ENCODE results near the gene ZBTB39. TPM values are rescaled to one million over a fixed set of nuclear protein-coding genes. Genes with fewer than 3 reads are reported as not detected.

ZBTB39 gene
- total RNA-seq, 1 donor from 2014 or later = 13.3 TPM

DNA sequence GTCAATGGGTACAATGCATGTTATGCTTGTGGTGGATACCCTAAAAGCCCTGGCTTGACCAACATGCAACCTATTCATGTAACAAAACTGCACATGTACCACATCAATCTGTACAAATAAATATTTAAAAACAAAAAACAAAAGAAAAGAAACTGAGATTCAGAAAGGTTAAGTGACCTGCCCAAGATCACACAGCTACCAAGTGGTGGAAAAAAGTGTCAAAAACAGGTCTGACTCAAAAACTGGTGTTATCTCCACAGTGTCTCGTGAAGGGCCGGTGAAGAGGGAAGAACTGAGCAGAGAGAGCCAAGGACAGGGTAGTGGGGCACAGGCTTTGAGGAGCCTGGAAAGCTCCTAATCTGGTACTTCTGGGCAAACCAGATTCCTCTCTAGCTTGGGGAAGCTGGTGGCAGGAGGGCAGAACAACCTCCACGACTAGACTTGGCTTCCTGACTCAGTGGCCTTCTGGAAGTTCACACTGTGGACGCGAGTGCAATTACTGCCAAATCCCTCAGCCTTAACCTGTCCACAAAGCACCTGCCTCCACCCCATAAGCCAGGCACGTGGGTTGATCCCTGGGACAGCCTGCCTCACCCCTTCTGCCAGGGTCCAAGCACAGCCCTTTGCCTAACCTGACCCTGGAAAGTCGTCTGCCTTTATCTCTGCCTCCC, 15.6 kb downstream of the ZBTB39 start:
- no peaks in the 10 kb centered on the region for H3K9me3 Mint-ChIP-seq
- POLR2A ChIA-PET = interaction anchor here (0.6 kb wide), 1 partner anchor 122 kb away, joined by 3 read pairs; no protein-coding TSS in a partner anchor
- intact Hi-C loops (cut with micrococcal nuclease) = no loop called here

DNA sequence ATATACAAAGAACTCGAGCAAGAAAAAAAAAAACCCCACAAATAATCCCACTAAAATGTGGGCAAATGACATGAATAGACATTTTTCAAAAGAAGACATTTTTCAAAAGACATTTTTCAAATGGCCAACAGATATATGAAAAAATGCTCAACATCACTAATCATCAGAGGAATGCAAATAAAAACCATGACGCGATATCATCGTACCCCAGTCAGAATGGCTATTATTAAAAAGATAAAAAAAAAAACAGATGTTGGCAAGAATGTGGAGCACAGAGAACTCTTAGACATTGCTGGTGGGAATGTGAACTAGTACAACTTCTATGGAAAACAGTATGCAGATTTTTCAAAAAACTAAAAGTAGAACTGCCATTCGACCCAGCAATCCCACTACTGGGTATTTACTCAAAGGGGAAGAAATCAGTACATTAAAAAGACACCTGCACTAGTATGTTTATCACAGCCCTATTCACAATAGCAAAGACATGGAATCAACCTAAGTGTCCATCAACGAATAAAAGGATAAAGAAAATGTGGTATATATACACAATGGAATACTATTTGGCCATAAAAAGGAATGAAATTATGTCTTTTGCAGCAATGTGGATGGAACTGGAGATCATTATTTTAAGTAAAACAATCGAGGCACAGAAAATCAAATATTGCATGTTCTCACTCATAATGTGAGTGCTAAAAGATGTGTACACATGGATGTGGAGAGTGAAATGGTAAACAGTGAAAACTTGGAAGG, 16.3 kb downstream of the ZBTB39 start:
- intact Hi-C loops (cut with micrococcal nuclease) = no loop called here
- ATAC-seq (ENCODE audit: low read depth) = no peak
- H3K27me3 Mint-ChIP-seq = peaks cover 6% of the 10 kb centered on the region
- H3K27ac Mint-ChIP-seq = no peak overlapping the region
- no peaks in the 10 kb centered on the region for H3K9me3 Mint-ChIP-seq
- peaks cover 12% of the 10 kb centered on the region for H3K4me1 Mint-ChIP-seq
- CTCF ChIA-PET = interaction anchor here (0.8 to 4.4 kb wide), 2 partner anchors 233 kb away, joined by 3 to 68 read pairs; no protein-coding TSS in a partner anchor
- TF ChIP-seq, protein P1, sequence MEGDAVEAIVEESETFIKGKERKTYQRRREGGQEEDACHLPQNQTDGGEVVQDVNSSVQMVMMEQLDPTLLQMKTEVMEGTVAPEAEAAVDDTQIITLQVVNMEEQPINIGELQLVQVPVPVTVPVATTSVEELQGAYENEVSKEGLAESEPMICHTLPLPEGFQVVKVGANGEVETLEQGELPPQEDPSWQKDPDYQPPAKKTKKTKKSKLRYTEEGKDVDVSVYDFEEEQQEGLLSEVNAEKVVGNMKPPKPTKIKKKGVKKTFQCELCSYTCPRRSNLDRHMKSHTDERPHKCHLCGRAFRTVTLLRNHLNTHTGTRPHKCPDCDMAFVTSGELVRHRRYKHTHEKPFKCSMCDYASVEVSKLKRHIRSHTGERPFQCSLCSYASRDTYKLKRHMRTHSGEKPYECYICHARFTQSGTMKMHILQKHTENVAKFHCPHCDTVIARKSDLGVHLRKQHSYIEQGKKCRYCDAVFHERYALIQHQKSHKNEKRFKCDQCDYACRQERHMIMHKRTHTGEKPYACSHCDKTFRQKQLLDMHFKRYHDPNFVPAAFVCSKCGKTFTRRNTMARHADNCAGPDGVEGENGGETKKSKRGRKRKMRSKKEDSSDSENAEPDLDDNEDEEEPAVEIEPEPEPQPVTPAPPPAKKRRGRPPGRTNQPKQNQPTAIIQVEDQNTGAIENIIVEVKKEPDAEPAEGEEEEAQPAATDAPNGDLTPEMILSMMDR (IDR thresholded peaks at IDR 0.05) = no peak
- POLR2A ChIA-PET = no interaction called here
- no peaks in the 10 kb centered on the region for H3K36me3 Mint-ChIP-seq (ENCODE audit: low read depth)
- no peak for DNase-seq
- H3K4me3 Mint-ChIP-seq = no peak overlapping the region

More for the DNA sequence above, 15.6 kb downstream of the ZBTB39 start:
- DNase-seq = no peak
- Mint-ChIP-seq H3K4me3 (no peak overlapping the region), H3K36me3 (ENCODE audit: low read depth) (peaks cover 5% of the 10 kb centered on the region), H3K4me1 (peaks cover 12% of the 10 kb centered on the region), H3K27ac (no peak overlapping the region), H3K27me3 (peaks cover 6% of the 10 kb centered on the region)
- no peak for ATAC-seq (ENCODE audit: low read depth)
- TF ChIP-seq, protein P1 (IDR thresholded peaks at IDR 0.05) = no peak
- CTCF ChIA-PET = interaction anchor here (0.8 kb wide), 1 partner anchor 234 kb away, joined by 3 read pairs; no protein-coding TSS in a partner anchor

DNA sequence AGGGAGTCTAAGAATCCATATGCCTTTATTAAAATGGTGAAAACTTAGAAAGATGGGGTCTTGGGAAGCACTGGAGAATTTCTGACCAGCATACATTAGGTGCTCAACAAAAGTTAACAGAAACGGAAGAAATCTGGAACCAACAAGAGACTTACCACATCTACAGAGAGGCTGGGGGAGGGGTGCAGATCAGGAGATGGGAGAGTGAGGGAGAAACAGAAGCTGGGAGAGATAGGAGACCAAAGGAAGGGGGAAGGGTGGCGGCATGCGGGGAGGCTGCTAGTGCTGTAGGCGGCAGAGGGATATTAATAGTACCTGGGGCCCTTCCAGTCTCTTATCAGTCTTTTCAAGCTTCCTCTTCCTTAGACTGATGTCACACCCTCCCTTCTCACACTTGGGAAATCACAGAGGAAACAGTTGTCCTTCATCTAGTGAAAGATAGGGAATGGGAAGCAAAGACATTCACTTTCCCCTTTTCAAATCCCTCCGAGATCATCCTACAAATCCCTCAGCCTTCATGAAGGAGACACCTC, 18.1 kb downstream of the ZBTB39 start:
- Mint-ChIP-seq H3K27ac (no peak overlapping the region), H3K9me3 (no peaks in the 10 kb centered on the region), H3K36me3 (ENCODE audit: low read depth) (no peaks in the 10 kb centered on the region), H3K4me3 (no peak overlapping the region), H3K27me3 (peaks cover 6% of the 10 kb centered on the region), H3K4me1 (peaks cover 12% of the 10 kb centered on the region)
- intact Hi-C loops (cut with micrococcal nuclease) = no loop called here
- DNase-seq = no peak
- ChIA-PET CTCF (interaction anchor here (0.7 to 4.4 kb wide), 13 partner anchors 9 to 474 kb away, joined by 3 to 68 read pairs (median 8); partner anchors contain the start of gene HSD17B6), POLR2A (interaction anchor here (0.5 to 1.0 kb wide), 4 partner anchors 16 to 236 kb away, joined by 3 to 5 read pairs (median 4); no protein-coding TSS in a partner anchor)
- TF ChIP-seq, protein P1 (IDR thresholded peaks at IDR 0.05) = no peak
- ATAC-seq (ENCODE audit: low read depth) = no peak

- H3K27me3 Mint-ChIP-seq = peaks cover 6% of the 10 kb centered on the region
- H3K9me3 Mint-ChIP-seq = no peaks in the 10 kb centered on the region
- H3K4me3 Mint-ChIP-seq = peak overlapping the region; percentile 35
- intact Hi-C loops (cut with micrococcal nuclease) = loop anchor here (1.0 to 2.0 kb wide), 5 partner anchors 19 to 474 kb away; partner anchors contain the start of gene ZBTB39
- H3K27ac Mint-ChIP-seq = no peak overlapping the region
- DNase-seq (peak; percentile 66), ATAC-seq (ENCODE audit: low read depth) (peak; percentile 96)
- ChIA-PET CTCF (interaction anchor here (0.6 to 4.4 kb wide), 15 partner anchors 10 to 474 kb away, joined by 3 to 68 read pairs (median 7); partner anchors contain the start of genes HSD17B6 and STAT6), POLR2A (interaction anchor here (0.5 to 1.0 kb wide), 3 partner anchors 16 to 124 kb away, joined by 3 to 5 read pairs (median 3); no protein-coding TSS in a partner anchor)
- TF ChIP-seq, protein P1 (IDR thresholded peaks at IDR 0.05) = peak; percentile 89
- H3K36me3 Mint-ChIP-seq (ENCODE audit: low read depth) = no peaks in the 10 kb centered on the region
- H3K4me1 Mint-ChIP-seq = peaks cover 12% of the 10 kb centered on the region
Measured at GRCh38 chr12:56987551-56988053, 18.7 kb downstream of the ZBTB39 start.

All from activated B cell treated with CpG ODN at 0.5 μM for 24 hours (primary cell).